PFSK-1 (cell line): ENCODE data around the gene H1-8.

Source experiments
- FOXP2 ChIP-seq: optimal IDR thresholded peaks from 2 replicates; pipeline ENCODE3; 2011; ENCODE audit warnings: borderline replicate concordance, control low read depth, inconsistent platforms; ENCODE audit not compliant: insufficient read depth; ENCODE audit errors: extremely low read length, extremely low read depth
- POLR2AphosphoS5 ChIP-seq: IDR thresholded peaks from 2 replicates; pipeline ENCODE4 v1.6.1; 2012; ENCODE audit warnings: low read depth, mild to moderate bottlenecking, control low read depth, low read length, moderate library complexity
- REST ChIP-seq, 2 experiments: IDR thresholded peaks; 2 replicates each; pipeline versions ENCODE4 v1.6.1 to v1.8.0; 2011 to 2012; ENCODE audit warnings: low read depth in 2 of 2, low read length in 2 of 2, control low read depth in 1 of 2, inconsistent platforms in 1 of 2, mild to moderate bottlenecking in 1 of 2, moderate library complexity in 1 of 2; ENCODE audit not compliant: insufficient read depth in 1 of 2
- SIN3A ChIP-seq: IDR thresholded peaks from 2 replicates; pipeline ENCODE4 v1.6.1; 2012; ENCODE audit warnings: mild to moderate bottlenecking, low read length, moderate library complexity, borderline replicate concordance; ENCODE audit not compliant: insufficient read depth
- TAF1 ChIP-seq: IDR thresholded peaks from 2 replicates; pipeline ENCODE4 v1.6.1; 2012; ENCODE audit warnings: low read length, control low read depth, borderline replicate concordance; ENCODE audit not compliant: insufficient read depth

The H1-8 gene

GRCh38 chr3:129502641-129503408 is 40.1 kb upstream of the H1-8 start:
- TF ChIP-seq FOXP2 (no peak), TAF1 (no peak), REST (IDR thresholded peaks at IDR 0.05; ENCODE audit: insufficient read depth in 1 of 2, low read depth in 2 of 2, low read length in 2 of 2) (no peak), SIN3A (no peak), POLR2AphosphoS5 (no peak)

- TF ChIP-seq TAF1, result no peak
- no peak for TF ChIP-seq POLR2AphosphoS5
- TF ChIP-seq REST (IDR thresholded peaks at IDR 0.05; ENCODE audit: insufficient read depth in 1 of 2, low read depth in 2 of 2, low read length in 2 of 2), result no peak
- TF ChIP-seq SIN3A, result no peak
- TF ChIP-seq FOXP2, result no peak
Observed at GRCh38 chr3:129503471-129504291, 39.3 kb upstream of the H1-8 start.

GRCh38 chr3:129504471-129505100 is 38.4 kb upstream of the H1-8 start:
- TF ChIP-seq FOXP2 (no peak), REST (IDR thresholded peaks at IDR 0.05; ENCODE audit: insufficient read depth in 1 of 2, low read depth in 2 of 2, low read length in 2 of 2) (no peak), POLR2AphosphoS5 (no peak), SIN3A (no peak), TAF1 (no peak)

GRCh38 chr3:129505341-129505740 is 37.6 kb upstream of the H1-8 start:
- TF ChIP-seq POLR2AphosphoS5 (no peak), SIN3A (no peak), REST (IDR thresholded peaks at IDR 0.05; ENCODE audit: insufficient read depth in 1 of 2, low read depth in 2 of 2, low read length in 2 of 2) (no peak), TAF1 (no peak), FOXP2 (no peak)
